ENCODE measurements around the gene CMTM2. TPM values are rescaled to one million over a fixed set of nuclear protein-coding genes. Genes with fewer than 3 reads are reported as not detected.

Gene CMTM2
- total and polyA plus RNA-seq, 9 of the 15 experiments (the other 6 are each of a cell fraction or from before 2014, with no cell fraction given), result not detected

GRCh38 chr16:66617010-66617434, 37.8 kb downstream of the CMTM2 start:
- H3K27ac ChIP-seq (ENCODE audit: extremely low read depth, low read depth, low read length), result peak overlapping the region; percentile 78; the same call in 1 of the 3 replicates
- intact Hi-C loops (cut with micrococcal nuclease), result loop anchor here (5.0 kb wide), 1 partner anchor 80 kb away; the partner anchor contains the start of gene CMTM4

More at GRCh38 chr16:66617010-66617434, 37.8 kb downstream of the CMTM2 start:
- DNase-seq (ENCODE audit: extremely low read depth in 1 of 4, low spot score in 3 of 4), result peak in 1 of 4 experiments; percentile 41
- ATAC-seq, result no peak
- ChIA-PET POLR2A (interaction anchor here (1.0 to 2.1 kb wide), 6 partner anchors 9 to 74 kb away, joined by 3 to 8 read pairs (median 4); no protein-coding TSS in a partner anchor), CTCF (ENCODE audit: low intra/inter-chr PET ratio) (no interaction called here)
- Histone ChIP-seq H3K9me3 (replicated peaks; ENCODE audit: control insufficient read depth, insufficient read depth, low read depth, low read length) (no peaks in the 10 kb centered on the region), H3K79me2 (ENCODE audit: control insufficient read depth, insufficient read depth, low read length) (no peaks in the 10 kb centered on the region), H3K9me1 (ENCODE audit: control insufficient read depth, insufficient read depth, low read length) (no peaks in the 10 kb centered on the region), H4K20me1 (replicated peaks; ENCODE audit: control insufficient read depth, insufficient read depth, low read length) (no peaks in the 10 kb centered on the region), H3K4me3 (no peak overlapping the region), H3K36me3 (ENCODE audit: control insufficient read depth, insufficient read depth, low read length) (peaks cover 54% of the 10 kb centered on the region), H3K9ac (ENCODE audit: insufficient read depth in 1 of 2, low read depth in 2 of 2, low read length in 2 of 2) (no peak overlapping the region), H2AFZ (ENCODE audit: low read depth, low read length) (no peak overlapping the region), H3K4me1 (replicated peaks in 1 of 2; ENCODE audit: control insufficient read depth in 2 of 2, insufficient read depth in 2 of 2, low read length in 2 of 2) (peaks cover 34 to 51% of the 10 kb centered on the region in 2 experiments), H3K4me2 (ENCODE audit: insufficient read depth, low read length) (no peak overlapping the region), H3K27me3 (ENCODE audit: control insufficient read depth in 2 of 2, insufficient read depth in 2 of 2, low read length in 2 of 2) (no peaks in the 10 kb centered on the region)
- TF ChIP-seq C11orf30 (IDR thresholded peaks at IDR 0.05; ENCODE audit: low read depth) (0 out of 2 replicates have a peak, but pooled peaks have one; percentile 4), GTF2B (IDR thresholded peaks at IDR 0.05; ENCODE audit: extremely low read depth, insufficient read length) (no peak), ZNF316 (IDR thresholded peaks at IDR 0.05) (0 out of 2 replicates have a peak, but pooled peaks have one; percentile 8), NFIC (IDR thresholded peaks at IDR 0.05) (peak; percentile 74), MAFK (IDR thresholded peaks at IDR 0.05; ENCODE audit: low read length) (0 out of 2 replicates have a peak, but pooled peaks have one; percentile 2), BACH1 (tag; IDR thresholded peaks at IDR 0.05) (peak; percentile 32; the same call in 1 of the 2 replicates), HMGN3 (IDR thresholded peaks at IDR 0.05; ENCODE audit: borderline replicate concordance, extremely low read depth, insufficient read length, low read depth, low read length) (no peak), ZNF668 (CRISPR knock-in tag; IDR thresholded peaks at IDR 0.05) (no peak)
- FAIRE-seq, result peak; percentile 64
- BruUV-seq (replicated peaks), result no TSS peak
- in situ Hi-C loops (cut with MboI), result no loop called here
- 43% methylated on average over 2 of the region's 2 CpGs for WGBS (ENCODE audit: insufficient coverage, low coverage, missing lambda C conversion rate)

All from K562 (cell line).